ENCODE data around the gene HIPK4.

HIPK4 gene

GRCh38 chr19:40378509-40378908 lies 11.5 kb downstream of the HIPK4 start:
- Histone ChIP-seq H3K9ac (ENCODE audit: low read length) (no peak overlapping the region), H3K79me2 (ENCODE audit: control insufficient read depth, insufficient read depth, low read length) (no peaks in the 10 kb centered on the region), H3K23ac (ENCODE audit: low read length) (no peak overlapping the region), H4K8ac (ENCODE audit: low read depth, low read length) (no peak overlapping the region), H3K4me1 (ENCODE audit: control insufficient read depth, low read depth, low read length) (no peaks in the 10 kb centered on the region), H3K4me2 (ENCODE audit: low read length) (no peak overlapping the region), H3K27ac (ENCODE audit: low read depth, low read length) (no peak overlapping the region), H2BK120ac (ENCODE audit: low read depth, low read length) (no peak overlapping the region), H3K4me3 (ENCODE audit: low read length) (no peak overlapping the region), H3K18ac (ENCODE audit: low read length) (no peak overlapping the region), H3K4ac (ENCODE audit: low read depth, low read length) (no peak overlapping the region), H3K27me3 (ENCODE audit: insufficient read depth, low read length, poor library complexity) (no peaks in the 10 kb centered on the region), H3K56ac (ENCODE audit: low read length) (no peak overlapping the region), H2AK5ac (ENCODE audit: low read length) (no peak overlapping the region), H2BK15ac (replicated peaks; ENCODE audit: low read depth) (no peak overlapping the region), H4K5ac (ENCODE audit: low read length) (no peak overlapping the region), H2BK5ac (ENCODE audit: low read length) (no peak overlapping the region), H3K79me1 (ENCODE audit: low read length) (no peaks in the 10 kb centered on the region), H3K36me3 (ENCODE audit: control insufficient read depth, insufficient read depth, low read length) (peaks cover 6% of the 10 kb centered on the region)
- no CpG with 5 or more reads among the region's 2 CpGs for WGBS (ENCODE audit: extremely low coverage, insufficient coverage, low lambda C conversion rate)
- DNase-seq: no peak

- H3K4me3 ChIP-seq (ENCODE audit: low read length): no peak overlapping the region
- no CpG with 5 or more reads among the region's 25 CpGs for WGBS (ENCODE audit: extremely low coverage, insufficient coverage, low lambda C conversion rate)
- no peaks in the 10 kb centered on the region for H3K27me3 ChIP-seq (ENCODE audit: insufficient read depth, low read length, poor library complexity)
- H3K4me1 ChIP-seq (ENCODE audit: control insufficient read depth, low read depth, low read length): no peaks in the 10 kb centered on the region
- H4K8ac ChIP-seq (ENCODE audit: low read depth, low read length): no peak overlapping the region
- no peak overlapping the region for H3K27ac ChIP-seq (ENCODE audit: low read depth, low read length)
- H3K23ac ChIP-seq (ENCODE audit: low read length): no peak overlapping the region
- no peak for DNase-seq
- no peak overlapping the region for H3K4ac ChIP-seq (ENCODE audit: low read depth, low read length)
- no peak overlapping the region for H3K56ac ChIP-seq (ENCODE audit: low read length)
- no peak overlapping the region for H2BK5ac ChIP-seq (ENCODE audit: low read length)
- H3K18ac ChIP-seq (ENCODE audit: low read length): no peak overlapping the region
- H2BK120ac ChIP-seq (ENCODE audit: low read depth, low read length): no peak overlapping the region
- peaks cover 6% of the 10 kb centered on the region for H3K36me3 ChIP-seq (ENCODE audit: control insufficient read depth, insufficient read depth, low read length)
- H2AK5ac ChIP-seq (ENCODE audit: low read length): no peak overlapping the region
- H2BK15ac ChIP-seq (replicated peaks; ENCODE audit: low read depth): no peak overlapping the region
- H3K9ac ChIP-seq (ENCODE audit: low read length): no peak overlapping the region
- H3K4me2 ChIP-seq (ENCODE audit: low read length): no peak overlapping the region
- H3K79me1 ChIP-seq (ENCODE audit: low read length): no peaks in the 10 kb centered on the region
- no peaks in the 10 kb centered on the region for H3K79me2 ChIP-seq (ENCODE audit: control insufficient read depth, insufficient read depth, low read length)
- no peak overlapping the region for H4K5ac ChIP-seq (ENCODE audit: low read length)
Measured at GRCh38 chr19:40377876-40378385, 12.1 kb downstream of the HIPK4 start.

GRCh38 chr19:40376286-40376862 lies 13.6 kb downstream of the HIPK4 start:
- no peak overlapping the region for H3K27ac ChIP-seq (ENCODE audit: low read depth, low read length)
- WGBS (ENCODE audit: extremely low coverage, insufficient coverage, low lambda C conversion rate): no CpG with 5 or more reads among the region's 17 CpGs
- H3K27me3 ChIP-seq (ENCODE audit: insufficient read depth, low read length, poor library complexity): no peaks in the 10 kb centered on the region
- H4K5ac ChIP-seq (ENCODE audit: low read length): no peak overlapping the region
- H2BK15ac ChIP-seq (replicated peaks; ENCODE audit: low read depth): no peak overlapping the region
- no peak overlapping the region for H3K9ac ChIP-seq (ENCODE audit: low read length)
- H3K4ac ChIP-seq (ENCODE audit: low read depth, low read length): no peak overlapping the region
- no peak overlapping the region for H3K56ac ChIP-seq (ENCODE audit: low read length)
- H3K36me3 ChIP-seq (ENCODE audit: control insufficient read depth, insufficient read depth, low read length): peaks cover 6% of the 10 kb centered on the region
- DNase-seq: no peak
- H3K4me3 ChIP-seq (ENCODE audit: low read length): no peak overlapping the region
- no peak overlapping the region for H2BK120ac ChIP-seq (ENCODE audit: low read depth, low read length)
- H3K23ac ChIP-seq (ENCODE audit: low read length): no peak overlapping the region
- H2AK5ac ChIP-seq (ENCODE audit: low read length): no peak overlapping the region
- H4K8ac ChIP-seq (ENCODE audit: low read depth, low read length): no peak overlapping the region
- H3K79me1 ChIP-seq (ENCODE audit: low read length): no peaks in the 10 kb centered on the region
- no peak overlapping the region for H3K18ac ChIP-seq (ENCODE audit: low read length)
- H3K4me2 ChIP-seq (ENCODE audit: low read length): no peak overlapping the region
- H3K79me2 ChIP-seq (ENCODE audit: control insufficient read depth, insufficient read depth, low read length): no peaks in the 10 kb centered on the region
- H3K4me1 ChIP-seq (ENCODE audit: control insufficient read depth, low read depth, low read length): no peaks in the 10 kb centered on the region
- H2BK5ac ChIP-seq (ENCODE audit: low read length): no peak overlapping the region

- Histone ChIP-seq H3K18ac (ENCODE audit: low read length) (no peak overlapping the region), H2BK120ac (ENCODE audit: low read depth, low read length) (no peak overlapping the region), H3K27me3 (ENCODE audit: insufficient read depth, low read length, poor library complexity) (no peaks in the 10 kb centered on the region), H4K5ac (ENCODE audit: low read length) (no peak overlapping the region), H3K56ac (ENCODE audit: low read length) (no peak overlapping the region), H3K27ac (ENCODE audit: low read depth, low read length) (no peak overlapping the region), H2AK5ac (ENCODE audit: low read length) (no peak overlapping the region), H2BK15ac (replicated peaks; ENCODE audit: low read depth) (no peak overlapping the region), H3K23ac (ENCODE audit: low read length) (no peak overlapping the region), H3K79me1 (ENCODE audit: low read length) (no peaks in the 10 kb centered on the region), H2BK5ac (ENCODE audit: low read length) (no peak overlapping the region), H3K4me3 (ENCODE audit: low read length) (no peak overlapping the region), H3K4me1 (ENCODE audit: control insufficient read depth, low read depth, low read length) (no peaks in the 10 kb centered on the region), H3K4me2 (ENCODE audit: low read length) (no peak overlapping the region), H4K8ac (ENCODE audit: low read depth, low read length) (no peak overlapping the region), H3K4ac (ENCODE audit: low read depth, low read length) (no peak overlapping the region), H3K79me2 (ENCODE audit: control insufficient read depth, insufficient read depth, low read length) (no peaks in the 10 kb centered on the region), H3K36me3 (ENCODE audit: control insufficient read depth, insufficient read depth, low read length) (peaks cover 8% of the 10 kb centered on the region), H3K9ac (ENCODE audit: low read length) (no peak overlapping the region)
- no CpG with 5 or more reads among the region's 7 CpGs for WGBS (ENCODE audit: extremely low coverage, insufficient coverage, low lambda C conversion rate)
- no peak for DNase-seq
Measured at GRCh38 chr19:40374084-40374483, 15.9 kb downstream of the HIPK4 start.

DNA sequence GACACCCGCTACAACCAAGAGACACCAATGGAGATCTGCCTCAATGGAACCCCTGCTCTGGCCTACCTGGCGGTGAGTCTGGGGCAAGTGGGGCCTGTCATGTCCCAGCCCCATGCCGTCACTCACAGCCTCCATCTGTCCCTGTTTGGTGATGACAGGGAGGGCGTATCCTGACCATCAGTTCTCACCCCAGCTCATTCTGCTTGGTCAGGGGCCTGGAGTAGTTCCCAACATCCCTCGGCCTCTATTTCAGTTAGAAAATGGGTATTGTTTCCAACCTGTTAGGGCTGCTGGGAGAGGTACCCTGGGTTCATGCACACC lies 18.2 kb downstream of the HIPK4 start:
- Histone ChIP-seq H4K8ac (ENCODE audit: low read depth, low read length) (no peak overlapping the region), H2BK120ac (ENCODE audit: low read depth, low read length) (no peak overlapping the region), H2BK15ac (replicated peaks; ENCODE audit: low read depth) (no peak overlapping the region), H3K4ac (ENCODE audit: low read depth, low read length) (no peak overlapping the region), H4K5ac (ENCODE audit: low read length) (no peak overlapping the region), H3K9ac (ENCODE audit: low read length) (no peak overlapping the region), H2AK5ac (ENCODE audit: low read length) (no peak overlapping the region), H3K79me2 (ENCODE audit: control insufficient read depth, insufficient read depth, low read length) (no peaks in the 10 kb centered on the region), H3K27me3 (ENCODE audit: insufficient read depth, low read length, poor library complexity) (no peaks in the 10 kb centered on the region), H3K4me2 (ENCODE audit: low read length) (no peak overlapping the region), H2BK5ac (ENCODE audit: low read length) (no peak overlapping the region), H3K4me3 (ENCODE audit: low read length) (no peak overlapping the region), H3K4me1 (ENCODE audit: control insufficient read depth, low read depth, low read length) (no peaks in the 10 kb centered on the region), H3K27ac (ENCODE audit: low read depth, low read length) (no peak overlapping the region), H3K56ac (ENCODE audit: low read length) (no peak overlapping the region), H3K23ac (ENCODE audit: low read length) (no peak overlapping the region), H3K79me1 (ENCODE audit: low read length) (no peaks in the 10 kb centered on the region), H3K18ac (ENCODE audit: low read length) (no peak overlapping the region), H3K36me3 (ENCODE audit: control insufficient read depth, insufficient read depth, low read length) (peaks cover 5% of the 10 kb centered on the region)
- DNase-seq: no peak
- WGBS (ENCODE audit: extremely low coverage, insufficient coverage, low lambda C conversion rate): no CpG with 5 or more reads among the region's 5 CpGs
